Glutamatergic neuron (in vitro differentiated cells): ENCODE data around the gene GNAI2. TPM values are rescaled to one million over a fixed set of nuclear protein-coding genes. Genes with fewer than 3 reads are reported as not detected.
"Not testable (repeated sequence)": the region's sequence is repeated elsewhere in the genome, so short reads cannot be mapped to it uniquely, and the experiment has no call there.

Experiments used
- DNase-seq: peaks from one replicate; pipeline ENCODE4 v3.0.0; 2022
- H3K27ac Mint-ChIP-seq: one replicate; pipeline ENCODE4 v1.8.0; 2020; ENCODE audit warnings: mild to moderate bottlenecking, mixed read lengths, inconsistent platforms; ENCODE audit not compliant: unreplicated experiment
- H3K27me3 Mint-ChIP-seq: one replicate; pipeline ENCODE4 v1.8.0; 2020; ENCODE audit warnings: mild to moderate bottlenecking, moderate library complexity, mixed read lengths, inconsistent platforms; ENCODE audit not compliant: unreplicated experiment
- H3K36me3 Mint-ChIP-seq: one replicate; pipeline ENCODE4 v1.8.0; 2020; ENCODE audit warnings: mild to moderate bottlenecking, mixed read lengths, inconsistent platforms; ENCODE audit not compliant: unreplicated experiment
- H3K4me1 Mint-ChIP-seq: one replicate; pipeline ENCODE4 v1.8.0; 2020; ENCODE audit warnings: mild to moderate bottlenecking, low read depth, mixed read lengths, inconsistent platforms; ENCODE audit not compliant: unreplicated experiment
- H3K4me3 Mint-ChIP-seq: one replicate; pipeline ENCODE4 v1.8.0; 2020; ENCODE audit warnings: mild to moderate bottlenecking, mixed read lengths, inconsistent platforms; ENCODE audit not compliant: unreplicated experiment
- H3K9me3 Mint-ChIP-seq: one replicate; pipeline ENCODE4 v1.8.0; 2020; ENCODE audit warnings: mild to moderate bottlenecking, moderate library complexity, mixed read lengths, inconsistent platforms; ENCODE audit not compliant: unreplicated experiment
- CTCF ChIP-seq: fragments of 200-600 bp; sonication (generic); IDR thresholded peaks from one replicate; pipeline ENCODE4 v1.5.0; 2021; ENCODE audit not compliant: partially characterized antibody, unreplicated experiment
- total RNA-seq: library from RNA; stranded (reverse); fragmentation: NEBNext Ultra II Directional; extraction: Animal tissue kit (Norgen Biotek cat#: 25700); gene quantifications from one replicate; pipeline ENCODE4 v1.2.1, GENCODE V29; 2021; ENCODE audit not compliant: unreplicated experiment

The GNAI2 gene
- total RNA-seq, 1 donor from 2014 or later: 297 TPM

GRCh38 chr3:50210176-50210509, 25.9 kb upstream of the GNAI2 start:
- no peak overlapping the region for H3K27ac Mint-ChIP-seq
- no peak overlapping the region for H3K4me3 Mint-ChIP-seq
- H3K4me1 Mint-ChIP-seq: peaks cover 4% of the 10 kb centered on the region
- no peaks in the 10 kb centered on the region for H3K36me3 Mint-ChIP-seq
- H3K9me3 Mint-ChIP-seq: peaks cover 7% of the 10 kb centered on the region
- peaks cover 10% of the 10 kb centered on the region for H3K27me3 Mint-ChIP-seq
- no peak for TF ChIP-seq CTCF
- DNase-seq: no peak

GRCh38 chr3:50210510-50211367, 25.3 kb upstream of the GNAI2 start:
- TF ChIP-seq CTCF: no peak
- peaks cover 7% of the 10 kb centered on the region for H3K9me3 Mint-ChIP-seq
- H3K4me1 Mint-ChIP-seq: peaks cover 4% of the 10 kb centered on the region
- H3K36me3 Mint-ChIP-seq: no peaks in the 10 kb centered on the region
- no peak overlapping the region for H3K27ac Mint-ChIP-seq
- DNase-seq: no peak
- peaks cover 10% of the 10 kb centered on the region for H3K27me3 Mint-ChIP-seq
- no peak overlapping the region for H3K4me3 Mint-ChIP-seq

- H3K36me3 Mint-ChIP-seq, DNase-seq, H3K27me3 Mint-ChIP-seq, H3K4me3 Mint-ChIP-seq, H3K27ac Mint-ChIP-seq, H3K9me3 Mint-ChIP-seq, H3K4me1 Mint-ChIP-seq: not testable (repeated sequence)
Observed at GRCh38 chr3:50211368-50211717, 24.7 kb upstream of the GNAI2 start.

GRCh38 chr3:50211930-50212329, 24.1 kb upstream of the GNAI2 start:
- TF ChIP-seq CTCF: no peak
- Mint-ChIP-seq H3K27me3 (peaks cover 3% of the 10 kb centered on the region), H3K4me1 (peaks cover 4% of the 10 kb centered on the region), H3K9me3 (peaks cover 4% of the 10 kb centered on the region), H3K4me3 (no peak overlapping the region), H3K36me3 (no peaks in the 10 kb centered on the region), H3K27ac (no peak overlapping the region)
- no peak for DNase-seq

- H3K27ac Mint-ChIP-seq: no peak overlapping the region
- DNase-seq: peak; percentile 54
Observed at GRCh38 chr3:50212502-50212901, 23.5 kb upstream of the GNAI2 start.

More at GRCh38 chr3:50212502-50212901, 23.5 kb upstream of the GNAI2 start:
- TF ChIP-seq CTCF: peak; percentile 46
- H3K27me3 Mint-ChIP-seq: peaks cover 1% of the 10 kb centered on the region
- peaks cover 4% of the 10 kb centered on the region for H3K4me1 Mint-ChIP-seq
- peaks cover 4% of the 10 kb centered on the region for H3K9me3 Mint-ChIP-seq
- H3K4me3 Mint-ChIP-seq: no peak overlapping the region
- no peaks in the 10 kb centered on the region for H3K36me3 Mint-ChIP-seq
